ENCODE results near the gene WDR17. TPM values are rescaled to one million over a fixed set of nuclear protein-coding genes. Genes with fewer than 3 reads are reported as not detected.

The WDR17 gene
- total RNA-seq, 2 donors from 2014 or later = 0.39 TPM; not detected in 1

DNA sequence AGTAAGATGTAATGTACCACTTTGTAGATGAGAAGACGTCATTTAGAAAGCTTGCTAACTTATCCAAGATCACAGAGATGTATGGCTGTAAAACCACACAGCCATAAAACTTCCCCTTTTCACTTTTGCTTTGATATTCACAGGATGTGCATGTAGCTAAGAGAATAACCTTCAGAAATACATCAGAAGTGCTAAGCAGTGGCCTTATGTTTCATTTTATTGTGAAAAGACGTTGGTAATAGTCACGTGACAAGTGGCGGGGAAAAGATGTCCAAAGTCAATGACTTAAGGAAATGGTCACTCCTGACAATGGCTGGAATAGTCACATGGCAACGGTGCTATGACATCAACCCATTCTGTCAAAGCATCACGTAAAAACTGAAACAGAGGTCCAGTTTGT is 12.9 kb upstream of the WDR17 start:
- Mint-ChIP-seq H3K4me3 (no peak overlapping the region), H3K9me3 (no peaks in the 10 kb centered on the region), H3K27me3 (no peaks in the 10 kb centered on the region), H3K27ac (no peak overlapping the region), H3K36me3 (no peaks in the 10 kb centered on the region), H3K4me1 (ENCODE audit: low read depth in 2 of 2) (no peaks in the 10 kb centered on the region)
- ATAC-seq (no peak), DNase-seq (ENCODE audit: low spot score) (no peak)

DNA sequence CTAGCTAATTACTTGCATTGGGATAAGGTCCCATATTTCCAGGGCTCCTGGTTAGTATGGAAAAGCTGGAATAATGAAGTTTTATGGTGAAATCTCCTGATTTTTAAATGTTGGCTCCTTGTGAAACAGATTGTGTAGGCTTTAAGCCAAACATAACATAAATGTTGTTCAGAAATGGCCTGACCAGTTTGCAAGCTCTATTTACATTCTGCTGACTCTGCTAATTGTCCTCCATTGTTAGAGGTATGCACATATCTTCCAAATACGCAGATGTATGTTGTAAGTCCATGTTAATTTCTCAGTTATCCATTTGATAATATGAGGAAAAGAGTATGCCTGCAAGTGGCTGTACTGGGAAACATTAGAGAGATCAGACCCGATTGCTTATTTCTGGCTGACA is 11.9 kb upstream of the WDR17 start:
- Mint-ChIP-seq H3K27ac (no peak overlapping the region), H3K27me3 (no peaks in the 10 kb centered on the region), H3K4me3 (no peak overlapping the region), H3K9me3 (no peaks in the 10 kb centered on the region), H3K4me1 (ENCODE audit: low read depth in 2 of 2) (no peaks in the 10 kb centered on the region), H3K36me3 (no peaks in the 10 kb centered on the region)
- DNase-seq (ENCODE audit: low spot score) (no peak), ATAC-seq (no peak)

DNA sequence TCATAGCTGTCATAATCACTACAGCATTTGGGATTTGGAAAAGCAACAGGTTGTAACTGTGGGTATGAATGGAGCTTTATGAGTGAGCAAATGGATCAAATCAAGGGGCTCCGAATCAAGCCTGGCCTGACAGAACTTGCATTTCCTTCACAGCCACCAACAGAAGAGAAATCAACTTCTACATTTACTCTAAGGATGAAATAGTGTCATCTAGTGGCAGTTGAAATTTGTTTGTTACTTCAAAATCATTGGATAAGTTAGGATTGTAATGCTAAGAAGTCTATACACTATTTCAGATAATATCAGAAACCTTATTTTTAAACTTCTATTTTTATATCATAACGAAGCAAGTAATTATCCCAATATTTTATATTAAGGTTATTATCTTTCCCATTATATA is 10.7 kb upstream of the WDR17 start:
- H3K27me3 Mint-ChIP-seq = no peaks in the 10 kb centered on the region
- no peak overlapping the region for H3K4me3 Mint-ChIP-seq
- ATAC-seq (no peak), DNase-seq (ENCODE audit: low spot score) (no peak)
- H3K27ac Mint-ChIP-seq = no peak overlapping the region
- H3K9me3 Mint-ChIP-seq = no peaks in the 10 kb centered on the region
- H3K4me1 Mint-ChIP-seq (ENCODE audit: low read depth in 2 of 2) = no peaks in the 10 kb centered on the region
- H3K36me3 Mint-ChIP-seq = no peaks in the 10 kb centered on the region

DNA sequence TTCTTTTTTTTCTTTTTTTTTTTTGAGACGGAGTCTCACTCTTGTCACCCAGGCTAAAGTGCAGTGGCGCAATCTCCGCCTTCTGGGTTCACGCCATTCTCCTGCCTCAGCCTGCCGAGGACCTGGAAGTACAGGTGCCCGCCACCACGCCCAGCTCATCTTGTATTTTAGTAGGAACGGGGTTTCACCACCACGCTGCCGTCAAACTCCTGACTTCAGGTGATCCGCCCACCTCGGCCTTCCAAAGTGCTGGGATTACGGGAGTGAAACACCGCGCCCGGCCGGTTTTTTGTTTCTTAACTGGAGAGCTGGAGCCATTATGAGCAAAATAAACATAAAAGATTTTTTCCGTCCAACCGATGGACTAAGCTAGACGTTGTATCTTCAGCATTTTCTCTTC is 1.9 kb upstream of the WDR17 start:
- DNase-seq (ENCODE audit: low spot score) (no peak), ATAC-seq (no peak)
- Mint-ChIP-seq H3K36me3 (peaks cover 5% of the 10 kb centered on the region), H3K9me3 (no peaks in the 10 kb centered on the region), H3K4me3 (no peak overlapping the region), H3K4me1 (ENCODE audit: low read depth in 2 of 2) (peaks cover 5 to 8% of the 10 kb centered on the region in 2 donors), H3K27ac (no peak overlapping the region), H3K27me3 (peaks cover 7 to 10% of the 10 kb centered on the region in 2 donors)

DNA sequence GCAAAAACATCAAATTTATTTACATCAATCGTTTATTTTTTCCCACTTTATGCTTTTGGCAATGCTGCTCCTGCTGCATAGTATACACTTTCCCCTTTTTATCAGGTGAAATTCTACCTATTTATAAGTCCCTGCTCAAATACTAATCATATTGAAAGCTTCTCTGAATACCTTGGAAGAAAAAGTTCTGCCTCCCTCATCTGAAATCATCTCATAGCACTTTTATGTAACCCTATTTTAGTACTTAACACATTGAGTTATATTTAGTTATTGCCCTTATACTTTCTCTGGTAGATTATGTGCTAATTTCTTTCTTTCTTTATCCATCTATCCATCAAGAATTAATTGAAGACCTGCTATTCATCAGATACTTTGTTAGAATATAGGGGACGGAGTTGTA is 1.1 kb upstream of the WDR17 start:
- H3K9me3 Mint-ChIP-seq = no peaks in the 10 kb centered on the region
- ATAC-seq (no peak), DNase-seq (ENCODE audit: low spot score) (no peak)
- H3K4me3 Mint-ChIP-seq = no peak overlapping the region
- H3K27me3 Mint-ChIP-seq = peaks cover 7 to 10% of the 10 kb centered on the region in 2 donors
- no peak overlapping the region for H3K27ac Mint-ChIP-seq
- peaks cover 5 to 8% of the 10 kb centered on the region in 2 donors for H3K4me1 Mint-ChIP-seq (ENCODE audit: low read depth in 2 of 2)
- peaks cover 5% of the 10 kb centered on the region for H3K36me3 Mint-ChIP-seq

DNA sequence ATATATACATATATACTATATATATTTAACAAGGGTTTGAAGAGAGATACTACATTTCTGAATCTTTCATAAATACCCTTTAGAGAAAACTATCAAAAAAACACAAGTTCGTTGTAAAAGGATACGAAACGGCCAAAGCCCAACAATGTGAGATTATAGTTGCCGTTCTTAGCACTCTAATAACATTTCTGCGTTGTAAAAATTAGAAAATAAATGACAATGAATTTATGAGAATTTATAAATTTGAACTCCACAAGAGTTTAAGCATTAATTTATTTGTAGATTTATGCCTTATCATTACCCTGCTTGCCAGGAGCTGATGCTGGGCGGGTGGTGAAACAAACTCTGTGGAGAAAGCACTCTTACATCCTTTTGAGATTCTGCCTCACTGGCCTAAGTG is 1.1 kb downstream of the WDR17 start:
- Mint-ChIP-seq H3K36me3 (peaks cover 5% of the 10 kb centered on the region), H3K27me3 (peaks cover 7 to 10% of the 10 kb centered on the region in 2 donors), H3K9me3 (no peaks in the 10 kb centered on the region), H3K4me3 (no peak overlapping the region), H3K4me1 (ENCODE audit: low read depth in 2 of 2) (peaks cover 5 to 8% of the 10 kb centered on the region in 2 donors), H3K27ac (no peak overlapping the region)
- ATAC-seq (no peak), DNase-seq (ENCODE audit: low spot score) (no peak)

DNA sequence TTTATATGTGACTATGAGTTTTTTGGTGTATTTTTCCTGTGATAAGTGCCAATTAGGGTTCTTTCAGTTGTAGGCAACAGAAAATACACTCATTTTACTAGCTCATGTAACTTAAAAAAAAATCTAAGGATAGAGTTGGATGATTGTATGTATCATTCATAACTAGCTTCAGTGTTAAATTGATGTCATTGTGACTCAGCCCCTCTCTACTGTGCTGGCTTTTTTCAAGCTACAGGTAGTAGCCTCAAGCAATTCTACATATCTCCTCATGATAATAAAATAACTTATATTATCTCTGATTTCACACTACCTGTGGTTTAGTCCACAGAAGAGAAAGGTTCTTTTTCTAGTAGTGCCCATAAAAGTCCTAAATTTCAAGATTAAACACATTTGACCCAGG is 11.9 kb downstream of the WDR17 start:
- Mint-ChIP-seq H3K4me3 (no peak overlapping the region), H3K27me3 (no peaks in the 10 kb centered on the region), H3K9me3 (peaks cover 8% of the 10 kb centered on the region), H3K4me1 (ENCODE audit: low read depth in 2 of 2) (no peaks in the 10 kb centered on the region), H3K36me3 (no peaks in the 10 kb centered on the region), H3K27ac (no peak overlapping the region)
- DNase-seq (ENCODE audit: low spot score) (no peak), ATAC-seq (no peak)

DNA sequence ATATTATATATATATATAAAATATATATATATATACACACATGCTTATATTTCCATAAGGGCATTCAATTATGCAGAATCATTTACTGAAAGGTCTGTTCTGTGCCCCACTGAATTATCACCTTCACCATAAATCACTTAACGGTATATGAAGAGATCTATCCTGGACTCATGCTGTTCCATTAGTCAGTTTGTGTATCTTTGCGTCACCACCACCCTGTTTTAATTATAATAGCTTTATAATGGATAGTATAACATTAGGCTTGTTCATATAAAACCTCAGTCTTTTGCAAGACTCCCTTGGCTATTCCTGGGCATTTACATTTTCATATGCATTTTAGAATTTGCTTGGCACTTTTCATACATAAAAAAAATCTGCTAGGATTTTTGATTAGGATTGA is 19.1 kb downstream of the WDR17 start:
- no peak for ATAC-seq
- peaks cover 6% of the 10 kb centered on the region for H3K9me3 Mint-ChIP-seq

DNA sequence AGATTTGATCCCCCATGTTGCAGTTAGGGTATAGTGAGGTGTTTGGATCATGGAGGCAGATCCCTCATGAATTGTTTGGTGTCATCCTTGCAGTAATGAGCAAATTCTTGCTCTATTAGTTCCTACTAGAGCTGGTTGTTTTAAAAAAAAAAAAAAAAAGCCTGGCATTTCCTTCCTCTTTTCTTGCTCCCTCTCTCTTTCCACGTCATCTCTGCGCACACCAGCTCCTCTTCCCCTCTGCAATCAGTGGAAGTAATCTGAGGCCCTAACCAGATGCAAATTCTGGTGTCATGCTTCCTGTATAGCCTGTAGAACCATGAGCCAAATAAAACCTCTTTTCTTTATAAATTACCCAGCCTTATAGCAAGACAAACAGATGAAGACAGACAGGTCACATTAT is 24.5 kb downstream of the WDR17 start:
- ATAC-seq (no peak), DNase-seq (ENCODE audit: low spot score) (no peak)
- Mint-ChIP-seq H3K36me3 (peaks cover 4% of the 10 kb centered on the region), H3K9me3 (peaks cover 7% of the 10 kb centered on the region), H3K27me3 (no peaks in the 10 kb centered on the region), H3K4me3 (no peak overlapping the region), H3K27ac (no peak overlapping the region), H3K4me1 (ENCODE audit: low read depth in 2 of 2) (no peaks in the 10 kb centered on the region)

More for the DNA sequence above, 19.1 kb downstream of the WDR17 start:
- H3K27ac Mint-ChIP-seq = no peak overlapping the region
- no peaks in the 10 kb centered on the region for H3K27me3 Mint-ChIP-seq
- H3K4me3 Mint-ChIP-seq = no peak overlapping the region
- no peaks in the 10 kb centered on the region for H3K36me3 Mint-ChIP-seq
- no peaks in the 10 kb centered on the region for H3K4me1 Mint-ChIP-seq (ENCODE audit: low read depth in 2 of 2)
- no peak for DNase-seq (ENCODE audit: low spot score)

DNA sequence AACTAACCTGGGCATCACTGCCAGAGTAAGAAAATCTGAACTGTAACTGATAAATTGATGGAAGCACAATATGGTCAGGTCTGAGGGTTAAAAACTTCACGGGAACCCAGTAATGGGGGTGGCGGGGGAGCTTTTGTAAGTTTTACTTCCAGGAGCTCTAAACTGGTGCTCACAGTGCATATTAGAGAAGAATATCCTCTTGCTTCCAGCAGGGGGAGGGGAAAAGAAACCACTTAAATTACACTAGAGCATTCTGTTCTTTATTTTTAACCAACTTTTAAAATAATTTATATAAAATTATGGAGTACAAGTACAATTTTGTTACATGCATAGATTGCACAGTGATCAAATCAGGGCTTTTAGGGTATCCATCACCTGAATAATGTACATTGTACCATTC is 33.7 kb downstream of the WDR17 start:
- DNase-seq (ENCODE audit: low spot score) (no peak), ATAC-seq (no peak)
- no peaks in the 10 kb centered on the region for H3K4me1 Mint-ChIP-seq (ENCODE audit: low read depth in 2 of 2)
- H3K27ac Mint-ChIP-seq = no peak overlapping the region
- H3K9me3 Mint-ChIP-seq = peaks cover 25% of the 10 kb centered on the region
- no peak overlapping the region for H3K4me3 Mint-ChIP-seq
- no peaks in the 10 kb centered on the region for H3K27me3 Mint-ChIP-seq
- H3K36me3 Mint-ChIP-seq = no peaks in the 10 kb centered on the region

DNA sequence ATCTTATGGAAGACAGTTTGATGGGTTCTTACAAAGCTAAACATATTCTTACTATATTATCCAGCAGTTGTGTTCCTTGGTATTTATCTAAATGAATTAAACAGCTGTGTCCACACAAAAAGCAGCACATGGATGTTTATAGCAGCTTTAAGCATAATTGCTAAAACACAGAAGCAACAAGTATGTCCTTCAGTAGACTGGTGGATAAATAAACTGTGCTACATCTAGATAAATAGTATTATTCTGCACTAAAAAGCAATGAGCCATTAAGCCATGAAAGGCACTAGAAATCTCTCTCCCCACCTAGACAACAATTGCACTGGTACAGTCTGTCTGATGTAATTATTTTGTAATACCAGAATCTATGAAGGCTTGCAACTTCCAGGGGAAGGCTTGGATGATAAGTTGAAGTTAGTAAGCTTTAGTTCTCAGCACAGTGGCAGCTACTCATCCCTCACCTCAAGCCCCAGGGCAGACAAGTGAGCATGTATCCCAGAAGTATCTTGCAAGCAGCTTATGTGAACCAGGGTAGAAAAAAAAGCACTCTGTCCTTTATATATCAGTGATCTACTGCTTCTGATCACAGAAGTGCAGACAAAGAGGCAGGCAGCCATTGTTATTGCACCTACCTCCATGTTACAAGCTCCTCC is 36.9 kb downstream of the WDR17 start:
- H3K27ac Mint-ChIP-seq = no peak overlapping the region
- no peaks in the 10 kb centered on the region for H3K36me3 Mint-ChIP-seq
- ATAC-seq (no peak), DNase-seq (ENCODE audit: low spot score) (no peak)
- no peaks in the 10 kb centered on the region for H3K4me1 Mint-ChIP-seq (ENCODE audit: low read depth in 2 of 2)
- no peak overlapping the region for H3K4me3 Mint-ChIP-seq
- H3K9me3 Mint-ChIP-seq = peaks cover 25% of the 10 kb centered on the region
- no peaks in the 10 kb centered on the region for H3K27me3 Mint-ChIP-seq

DNA sequence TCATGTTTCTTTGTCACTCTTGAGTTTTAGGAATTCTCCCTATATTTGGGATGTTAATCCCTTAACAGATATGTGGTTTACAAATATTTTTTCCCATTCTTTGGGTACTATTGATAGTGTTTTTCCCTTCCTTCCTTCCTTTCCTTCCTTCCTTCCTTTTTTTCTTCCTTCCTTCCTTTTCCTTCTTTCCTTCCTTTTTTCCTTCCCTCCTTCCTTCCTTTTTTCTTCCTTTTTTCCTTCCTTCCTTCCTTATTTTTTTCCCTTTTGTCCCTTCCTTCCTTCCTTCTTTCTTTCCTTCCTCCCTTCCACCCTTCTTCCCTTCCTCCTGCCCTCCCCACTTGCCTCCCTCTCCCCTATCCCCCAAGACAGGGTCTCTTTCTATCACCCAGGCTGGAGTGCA is 42.1 kb downstream of the WDR17 start:
- no peaks in the 10 kb centered on the region for H3K4me1 Mint-ChIP-seq (ENCODE audit: low read depth in 2 of 2)
- H3K27ac Mint-ChIP-seq = no peak overlapping the region
- ATAC-seq = no peak

DNA sequence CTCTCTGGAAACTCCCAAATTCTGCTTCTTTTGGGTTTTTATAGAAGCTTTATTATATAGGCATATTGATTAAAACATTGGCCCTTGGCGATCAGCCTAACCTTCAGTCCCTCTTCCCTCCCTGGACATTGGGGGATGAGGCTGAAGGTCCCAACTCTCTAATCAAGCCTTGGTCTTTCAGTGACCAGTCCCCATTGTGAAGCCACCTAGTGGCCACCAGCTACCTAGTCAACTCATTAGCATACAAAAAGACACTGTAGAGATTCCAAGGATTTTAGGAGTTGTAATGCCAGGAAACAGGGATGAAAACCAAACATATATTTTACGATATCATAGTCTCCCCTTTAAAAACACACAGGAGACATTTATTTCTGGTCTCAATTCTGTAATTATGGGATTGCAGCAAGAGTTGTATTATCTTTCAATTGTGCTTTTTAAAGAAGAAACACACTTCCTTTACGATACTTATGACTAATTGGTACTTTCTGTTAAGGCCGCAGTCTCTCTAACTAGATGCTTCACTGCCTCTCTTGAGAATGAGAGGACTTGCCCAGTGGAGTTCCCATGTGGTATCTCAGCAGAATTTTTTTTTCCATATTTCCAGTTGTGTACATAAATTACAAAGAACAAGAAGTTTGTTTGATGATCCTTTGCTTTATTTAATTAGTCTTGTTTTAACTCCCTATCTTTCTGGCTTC is 58.2 kb downstream of the WDR17 start:
- no peak for DNase-seq (ENCODE audit: low spot score)
- H3K36me3 Mint-ChIP-seq = no peaks in the 10 kb centered on the region
- ATAC-seq = no peak
- H3K4me3 Mint-ChIP-seq = no peak overlapping the region
- H3K4me1 Mint-ChIP-seq (ENCODE audit: low read depth in 2 of 2) = peaks cover 0 to 5% of the 10 kb centered on the region in 2 donors
- H3K27ac Mint-ChIP-seq = no peak overlapping the region
- H3K9me3 Mint-ChIP-seq = no peaks in the 10 kb centered on the region
- no peaks in the 10 kb centered on the region for H3K27me3 Mint-ChIP-seq

More for the DNA sequence above, 42.1 kb downstream of the WDR17 start:
- no peaks in the 10 kb centered on the region for H3K36me3 Mint-ChIP-seq
- no peak for DNase-seq (ENCODE audit: low spot score)
- H3K4me3 Mint-ChIP-seq = no peak overlapping the region
- H3K27me3 Mint-ChIP-seq = peaks cover 0 to under 1% of the 10 kb centered on the region in 2 donors
- peaks cover 9% of the 10 kb centered on the region for H3K9me3 Mint-ChIP-seq

DNA sequence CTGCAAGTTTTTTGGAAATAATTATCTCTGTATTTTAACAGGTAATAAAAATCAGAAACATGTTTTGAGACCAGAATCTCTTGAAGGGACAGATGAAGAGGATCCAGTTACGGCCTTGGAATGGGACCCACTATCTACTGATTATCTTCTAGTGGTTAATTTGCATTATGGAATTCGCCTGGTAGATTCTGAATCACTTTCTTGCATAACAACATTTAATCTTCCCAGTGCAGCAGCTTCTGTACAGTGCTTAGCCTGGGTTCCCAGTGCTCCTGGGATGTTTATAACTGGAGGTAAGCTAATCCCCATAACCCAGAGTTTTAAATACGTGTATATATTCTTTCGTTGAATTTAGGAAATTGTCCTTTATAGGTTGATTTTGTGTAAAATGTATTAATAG is 59.4 kb downstream of the WDR17 start:
- no peak overlapping the region for H3K27ac Mint-ChIP-seq
- H3K27me3 Mint-ChIP-seq = no peaks in the 10 kb centered on the region
- no peak overlapping the region for H3K4me3 Mint-ChIP-seq
- DNase-seq (ENCODE audit: low spot score) (no peak), ATAC-seq (no peak)
- H3K9me3 Mint-ChIP-seq = no peaks in the 10 kb centered on the region
- peaks cover 0 to 5% of the 10 kb centered on the region in 2 donors for H3K4me1 Mint-ChIP-seq (ENCODE audit: low read depth in 2 of 2)
- no peaks in the 10 kb centered on the region for H3K36me3 Mint-ChIP-seq
